Measurements from ENCODE around the gene OR9A4. TPM values are rescaled to one million over a fixed set of nuclear protein-coding genes. Genes with fewer than 3 reads are reported as not detected.

OR9A4 gene
- total and polyA plus RNA-seq, 7 donors: 0.03 TPM; not detected in 6

DNA sequence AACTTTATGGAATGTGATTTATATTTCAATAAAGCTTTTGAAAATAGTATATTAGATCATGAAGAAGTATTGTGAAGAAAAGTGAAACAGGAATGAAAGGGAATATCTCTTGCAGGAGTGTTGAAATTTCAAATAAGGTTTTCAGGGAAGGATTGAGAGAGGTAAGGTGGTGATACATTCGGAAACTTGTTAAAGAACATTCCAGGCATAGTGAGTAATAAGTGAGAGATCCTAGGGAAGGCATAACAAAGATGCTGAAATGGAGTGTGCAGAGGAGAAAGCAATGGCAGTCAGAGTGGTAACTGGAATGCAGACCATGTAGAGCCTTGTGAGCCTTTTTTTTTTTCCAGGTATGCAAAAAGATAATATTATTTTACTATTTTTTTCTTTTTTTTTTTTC lies 4.1 kb downstream of the OR9A4 start:
- DNase-seq (no peak), ATAC-seq (no peak)
- Histone ChIP-seq H3K27ac (no peak overlapping the region), H3K4me1 (no peaks in the 10 kb centered on the region), H3K4me3 (no peak overlapping the region), H3K36me3 (ENCODE audit: insufficient read depth in 1 of 2, low read depth in 1 of 2) (no peaks in the 10 kb centered on the region), H3K9me3 (no peaks in the 10 kb centered on the region), H3K27me3 (ENCODE audit: insufficient read depth in 3 of 3, low read length in 2 of 3) (no peaks in the 10 kb centered on the region)
- 74 to 76% (median 75%) methylated on average over 1 of the region's 1 CpG for WGBS, 3 donors
- intact Hi-C loops (cut with DNase I): no loop called here
- no peak for TF ChIP-seq CTCF (IDR thresholded peaks at IDR 0.05)

- H3K4me3 ChIP-seq: no peak overlapping the region
- no peaks in the 10 kb centered on the region for H3K27me3 ChIP-seq (ENCODE audit: insufficient read depth in 3 of 3, low read length in 2 of 3)
- no peak for TF ChIP-seq CTCF (IDR thresholded peaks at IDR 0.05)
- 84 to 86% (median 86%) methylated on average over 2 of the region's 2 CpGs for WGBS, 3 donors
- ATAC-seq (no peak), DNase-seq (no peak)
- intact Hi-C loops (cut with DNase I): no loop called here
- no peaks in the 10 kb centered on the region for H3K9me3 ChIP-seq
- H3K4me1 ChIP-seq: no peaks in the 10 kb centered on the region
- H3K27ac ChIP-seq: no peak overlapping the region
- no peaks in the 10 kb centered on the region for H3K36me3 ChIP-seq (ENCODE audit: insufficient read depth in 1 of 2, low read depth in 1 of 2)
Measured at GRCh38 chr7:141928146-141928844, 12.1 kb downstream of the OR9A4 start.

GRCh38 chr7:141928845-141929195 lies 12.6 kb downstream of the OR9A4 start:
- Histone ChIP-seq H3K4me3 (no peak overlapping the region), H3K9me3 (no peaks in the 10 kb centered on the region), H3K4me1 (no peaks in the 10 kb centered on the region), H3K36me3 (ENCODE audit: insufficient read depth in 1 of 2, low read depth in 1 of 2) (no peaks in the 10 kb centered on the region), H3K27ac (no peak overlapping the region), H3K27me3 (ENCODE audit: insufficient read depth in 3 of 3, low read length in 2 of 3) (no peaks in the 10 kb centered on the region)
- intact Hi-C loops (cut with DNase I): no loop called here
- ATAC-seq (no peak), DNase-seq (no peak)
- TF ChIP-seq CTCF (IDR thresholded peaks at IDR 0.05): no peak
- 75 to 83% (median 77%) methylated on average over 3 of the region's 3 CpGs for WGBS, 3 donors

DNA sequence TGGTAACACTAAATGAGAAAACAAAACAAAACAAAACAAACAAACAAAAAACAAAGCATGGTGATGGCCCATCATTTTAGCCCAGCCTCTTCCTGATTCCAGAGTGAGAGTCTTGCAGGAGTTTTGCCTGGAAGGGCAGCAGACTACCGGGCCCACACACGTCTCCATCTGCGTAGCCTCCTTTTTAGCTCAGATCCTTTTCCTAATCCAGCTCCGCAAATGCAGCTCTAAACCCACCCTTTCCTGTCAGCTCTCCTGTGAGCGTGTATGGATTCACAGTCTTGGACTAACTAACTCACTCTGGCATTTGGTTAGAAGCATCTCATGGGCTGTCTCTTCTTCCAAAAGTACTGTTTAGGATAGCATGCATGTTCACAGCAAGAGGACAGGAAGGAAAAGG lies 14.0 kb downstream of the OR9A4 start:
- intact Hi-C loops (cut with DNase I): no loop called here
- Histone ChIP-seq H3K36me3 (ENCODE audit: insufficient read depth in 1 of 2, low read depth in 1 of 2) (no peaks in the 10 kb centered on the region), H3K27ac (no peak overlapping the region), H3K4me1 (no peaks in the 10 kb centered on the region), H3K9me3 (no peaks in the 10 kb centered on the region), H3K4me3 (no peak overlapping the region), H3K27me3 (ENCODE audit: insufficient read depth in 3 of 3, low read length in 2 of 3) (no peaks in the 10 kb centered on the region)
- DNase-seq (no peak), ATAC-seq (no peak)
- TF ChIP-seq CTCF (IDR thresholded peaks at IDR 0.05): no peak
- 60 to 71% (median 67%) methylated on average over 5 of the region's 5 CpGs for WGBS, 3 donors

DNA sequence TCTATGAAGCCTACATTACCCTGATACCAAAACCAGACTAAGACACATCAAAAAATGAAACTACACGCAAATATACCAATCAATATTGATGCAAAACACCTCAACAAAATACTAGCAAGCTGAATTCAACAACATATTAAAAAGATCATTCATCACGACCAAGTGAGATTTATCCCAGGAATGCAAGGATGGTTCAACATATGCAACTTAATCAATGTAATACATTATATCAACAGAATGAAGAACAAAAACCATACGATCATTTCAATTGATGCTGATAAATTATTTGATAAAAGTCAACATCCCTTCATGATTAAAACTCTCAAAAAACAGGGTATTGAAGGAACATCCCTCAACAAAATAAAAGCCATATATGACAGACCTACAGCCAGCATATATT lies 24.9 kb downstream of the OR9A4 start:
- ATAC-seq (no peak), DNase-seq (no peak)
- intact Hi-C loops (cut with DNase I): no loop called here
- 83 to 91% (median 86%) methylated on average over 3 of the region's 3 CpGs for WGBS, 3 donors
- H3K27ac ChIP-seq: no peak overlapping the region
- no peak overlapping the region for H3K4me3 ChIP-seq
- H3K4me1 ChIP-seq: no peaks in the 10 kb centered on the region
- no peaks in the 10 kb centered on the region for H3K27me3 ChIP-seq (ENCODE audit: insufficient read depth in 3 of 3, low read length in 2 of 3)
- peaks cover 2% of the 10 kb centered on the region for H3K9me3 ChIP-seq
- no peaks in the 10 kb centered on the region for H3K36me3 ChIP-seq (ENCODE audit: insufficient read depth in 1 of 2, low read depth in 1 of 2)
- no peak for TF ChIP-seq CTCF (IDR thresholded peaks at IDR 0.05)
